SK-N-SH treated with all-trans-retinoic acid at 6 μM for 48 hours (cell line): ENCODE measurements around the gene RPS6KA4.

Experiments used
- PATZ1 ChIP-seq: fragments of 250-450 bp; sonication (Bioruptor Pico); IDR thresholded peaks from 2 replicates; pipeline ENCODE4 v1.8.0; 2020; ENCODE audit warnings: mild to moderate bottlenecking, moderate library complexity, borderline replicate concordance
- POU6F1 ChIP-seq: fragments of 250-450 bp; sonication (Bioruptor Pico); IDR thresholded peaks from 2 replicates; pipeline ENCODE4 v1.8.0; 2021; ENCODE audit warnings: low read depth, mild to moderate bottlenecking, moderate library complexity, borderline replicate concordance

GRCh38 chr11:64403106-64403505, 44.1 kb downstream of the RPS6KA4 start:
- no peak for TF ChIP-seq PATZ1 (CRISPR knock-in tag)
- no peak for TF ChIP-seq POU6F1 (CRISPR knock-in tag)
